Right atrium auricular region (tissue), 2 donors: ENCODE results near the gene GABBR2. TPM values are rescaled to one million over a fixed set of nuclear protein-coding genes. Genes with fewer than 3 reads are reported as not detected.
A peak's percentile ranks its signal among the peaks of the same experiment; 100 is the strongest.

ENCODE experiments used
- DNase-seq: peaks from one replicate; pipeline ENCODE4 v3.0.0-alpha.2; 2019; ENCODE audit warnings: low spot score
- H3K27ac ChIP-seq, 2 donors: fragments of 200-600 bp; sonication (generic); 1 replicate in 1 of 2; 2 replicates in 1 of 2; pipeline ENCODE4 v1.5.1; 2016 to 2019
- H3K27me3 ChIP-seq, 2 donors: fragments of 200-600 bp; sonication (generic); one replicate each; pipeline versions ENCODE4 v1.5.1 to v1.6.0; 2017 to 2019
- H3K36me3 ChIP-seq: fragments of 200-600 bp; sonication (generic); one replicate; pipeline ENCODE4 v1.5.1; 2016
- H3K4me1 ChIP-seq, 2 donors: fragments of 200-600 bp; sonication (generic); one replicate each; pipeline versions ENCODE4 v1.5.1 to v1.6.0; 2017 to 2019
- H3K4me3 ChIP-seq, 2 donors: fragments of 200-600 bp; sonication (generic); 1 replicate in 1 of 2; 2 replicates in 1 of 2; pipeline ENCODE4 v1.5.1; 2017 to 2019; ENCODE audit warnings: mild to moderate bottlenecking in 1 of 2, moderate library complexity in 1 of 2
- H3K9me3 ChIP-seq, 2 donors: fragments of 200-600 bp; sonication (generic); one replicate each; pipeline ENCODE4 v1.5.1; 2019
- total RNA-seq, 2 donors: library from RNA; depleted of rRNA; stranded (reverse); fragments of >200 nt; gene quantifications; one replicate each; pipeline ENCODE4 v1.1.0, GENCODE V29; 2016
- TF ChIP-seq, protein P1 (sequence below), 2 donors: fragments of 200-600 bp; sonication (generic); IDR thresholded peaks; one replicate each; pipeline ENCODE4 v1.5.1; 2019; ENCODE audit warnings: antibody characterized with exemption in 2 of 2

Gene GABBR2
- total RNA-seq, 2 donors from 2014 or later = 0.22 TPM; not detected in 1

DNA sequence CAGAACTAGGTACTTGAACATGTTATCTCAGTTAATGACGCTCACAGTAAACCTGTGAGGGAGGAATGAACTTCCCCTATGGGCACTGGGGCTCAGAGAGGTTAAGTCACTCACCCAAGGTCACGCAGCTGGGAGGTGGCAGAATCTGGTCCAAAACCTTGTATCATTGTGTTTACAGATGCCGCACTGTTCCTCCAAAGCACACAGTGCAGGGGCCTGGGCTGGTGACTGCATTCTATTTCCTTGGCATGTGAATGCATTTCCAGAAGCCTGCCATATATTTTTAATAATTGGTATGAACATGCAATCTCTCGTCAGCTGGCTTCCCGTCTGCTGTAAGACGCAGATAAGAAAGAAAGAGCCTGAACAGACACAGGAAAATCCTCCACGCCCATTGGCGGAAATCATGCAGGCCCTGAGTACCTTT, 376.3 kb downstream of the GABBR2 start:
- no peak for DNase-seq
- Histone ChIP-seq H3K36me3 (no peaks in the 10 kb centered on the region), H3K27me3 (no peaks in the 10 kb centered on the region), H3K27ac (no peak overlapping the region), H3K9me3 (no peaks in the 10 kb centered on the region), H3K4me3 (no peak overlapping the region), H3K4me1 (no peaks in the 10 kb centered on the region)
- TF ChIP-seq, protein P1, sequence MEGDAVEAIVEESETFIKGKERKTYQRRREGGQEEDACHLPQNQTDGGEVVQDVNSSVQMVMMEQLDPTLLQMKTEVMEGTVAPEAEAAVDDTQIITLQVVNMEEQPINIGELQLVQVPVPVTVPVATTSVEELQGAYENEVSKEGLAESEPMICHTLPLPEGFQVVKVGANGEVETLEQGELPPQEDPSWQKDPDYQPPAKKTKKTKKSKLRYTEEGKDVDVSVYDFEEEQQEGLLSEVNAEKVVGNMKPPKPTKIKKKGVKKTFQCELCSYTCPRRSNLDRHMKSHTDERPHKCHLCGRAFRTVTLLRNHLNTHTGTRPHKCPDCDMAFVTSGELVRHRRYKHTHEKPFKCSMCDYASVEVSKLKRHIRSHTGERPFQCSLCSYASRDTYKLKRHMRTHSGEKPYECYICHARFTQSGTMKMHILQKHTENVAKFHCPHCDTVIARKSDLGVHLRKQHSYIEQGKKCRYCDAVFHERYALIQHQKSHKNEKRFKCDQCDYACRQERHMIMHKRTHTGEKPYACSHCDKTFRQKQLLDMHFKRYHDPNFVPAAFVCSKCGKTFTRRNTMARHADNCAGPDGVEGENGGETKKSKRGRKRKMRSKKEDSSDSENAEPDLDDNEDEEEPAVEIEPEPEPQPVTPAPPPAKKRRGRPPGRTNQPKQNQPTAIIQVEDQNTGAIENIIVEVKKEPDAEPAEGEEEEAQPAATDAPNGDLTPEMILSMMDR (IDR thresholded peaks at IDR 0.05) = no peak

DNA sequence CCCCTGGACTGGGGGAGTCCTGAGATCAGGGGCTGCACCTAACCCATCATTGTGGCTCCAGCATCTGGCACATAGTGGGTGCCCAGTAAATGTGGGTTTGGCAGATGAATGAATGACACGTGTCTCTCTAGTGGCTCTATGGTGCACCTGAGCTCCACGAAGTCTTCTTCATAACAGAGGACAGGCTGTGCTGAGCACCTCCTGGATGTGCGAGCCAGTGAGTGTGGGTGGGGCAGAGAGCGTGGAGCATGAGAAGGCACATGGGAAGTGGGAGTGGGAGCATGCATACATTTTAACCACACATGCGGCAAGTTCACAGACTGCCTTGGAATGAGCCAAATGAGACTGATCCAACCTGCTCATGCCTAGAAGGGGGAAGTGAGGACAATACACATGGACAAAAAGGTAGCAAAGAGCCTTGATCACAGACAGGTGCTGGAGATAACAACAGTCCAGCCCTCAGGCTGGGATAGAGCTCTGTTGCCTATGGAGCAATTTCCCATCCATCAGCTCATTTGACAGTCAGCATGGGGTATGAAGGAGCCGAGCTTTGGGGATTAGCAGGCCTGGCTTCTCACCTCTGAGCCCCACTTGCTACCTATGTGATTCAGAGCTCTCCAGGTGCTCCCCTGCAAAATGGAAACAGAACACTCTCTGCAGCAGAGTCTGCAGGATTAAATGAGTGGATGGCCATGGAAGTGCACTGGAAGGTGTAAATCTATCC, 377.0 kb downstream of the GABBR2 start:
- Histone ChIP-seq H3K4me3 (no peak overlapping the region), H3K27ac (no peak overlapping the region), H3K36me3 (no peaks in the 10 kb centered on the region), H3K27me3 (no peaks in the 10 kb centered on the region), H3K4me1 (no peaks in the 10 kb centered on the region), H3K9me3 (no peaks in the 10 kb centered on the region)
- no peak for DNase-seq
- TF ChIP-seq, protein P1 (IDR thresholded peaks at IDR 0.05) = no peak

DNA sequence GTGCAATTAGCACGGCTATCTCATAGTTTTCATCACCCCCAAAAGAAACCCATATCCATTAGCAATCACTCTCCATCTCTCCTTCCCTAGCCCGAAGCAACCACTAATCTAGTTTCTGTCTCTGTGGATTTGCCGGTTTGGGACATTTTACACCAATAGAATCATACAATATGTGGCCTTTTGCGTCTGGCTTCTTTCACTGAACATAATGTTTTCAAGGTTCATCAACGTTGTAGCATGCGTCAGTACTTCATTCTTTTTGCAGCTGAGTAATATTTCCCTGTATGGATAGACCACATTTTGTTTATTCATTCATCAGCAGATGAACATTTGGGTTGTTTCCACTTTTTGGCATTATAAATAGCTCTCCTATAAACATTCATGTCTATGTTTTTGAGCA, 377.9 kb downstream of the GABBR2 start:
- Histone ChIP-seq H3K27me3 (no peaks in the 10 kb centered on the region), H3K36me3 (no peaks in the 10 kb centered on the region), H3K4me1 (no peaks in the 10 kb centered on the region), H3K4me3 (no peak overlapping the region), H3K9me3 (no peaks in the 10 kb centered on the region), H3K27ac (no peak overlapping the region)
- no peak for DNase-seq
- TF ChIP-seq, protein P1 (IDR thresholded peaks at IDR 0.05) = no peak

DNA sequence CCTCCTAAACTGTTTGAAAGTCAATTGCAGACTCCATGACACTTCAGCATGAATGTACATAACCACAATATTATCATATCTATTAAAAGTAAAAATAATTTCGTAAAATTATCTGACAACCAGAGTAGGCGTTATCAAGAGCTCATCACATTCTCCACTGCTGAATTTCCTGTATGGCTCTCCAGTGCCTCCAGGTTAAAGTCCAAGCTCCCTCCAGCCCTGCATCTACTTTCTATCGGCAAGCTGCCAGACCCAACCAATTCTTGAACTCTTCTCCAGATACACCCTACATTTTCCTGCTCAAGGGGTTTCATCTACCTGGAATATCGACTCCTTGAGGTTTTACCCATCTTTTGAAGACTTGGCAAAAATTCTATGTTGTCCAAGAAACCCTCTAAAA, 378.8 kb downstream of the GABBR2 start:
- Histone ChIP-seq H3K4me3 (no peak overlapping the region), H3K27me3 (no peaks in the 10 kb centered on the region), H3K4me1 (no peaks in the 10 kb centered on the region), H3K36me3 (no peaks in the 10 kb centered on the region), H3K9me3 (no peaks in the 10 kb centered on the region), H3K27ac (no peak overlapping the region)
- TF ChIP-seq, protein P1 (IDR thresholded peaks at IDR 0.05) = no peak
- DNase-seq = no peak

DNA sequence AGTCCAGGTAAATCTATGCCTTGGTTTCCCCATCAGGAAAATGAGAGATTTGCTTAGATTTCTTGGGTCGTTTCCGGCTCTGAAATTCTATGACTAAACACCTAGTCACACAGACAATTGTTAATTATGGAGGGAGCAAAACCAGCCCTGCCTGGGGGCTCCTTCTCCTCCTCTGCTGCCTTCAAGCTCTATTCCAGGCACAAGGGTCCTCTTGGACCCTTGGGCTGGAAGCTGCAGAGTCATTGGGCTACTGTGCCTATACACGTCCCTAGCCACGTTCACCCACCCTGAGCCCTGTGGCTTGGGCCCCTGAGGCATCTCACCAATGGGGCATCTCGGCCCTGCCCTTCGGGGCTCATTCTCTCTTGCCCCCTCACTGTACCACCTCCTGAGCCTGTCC, 379.5 kb downstream of the GABBR2 start:
- Histone ChIP-seq H3K27ac (no peak overlapping the region), H3K27me3 (no peaks in the 10 kb centered on the region), H3K4me1 (no peaks in the 10 kb centered on the region), H3K36me3 (no peaks in the 10 kb centered on the region), H3K9me3 (no peaks in the 10 kb centered on the region), H3K4me3 (no peak overlapping the region)
- DNase-seq = no peak
- TF ChIP-seq, protein P1 (IDR thresholded peaks at IDR 0.05) = no peak

DNA sequence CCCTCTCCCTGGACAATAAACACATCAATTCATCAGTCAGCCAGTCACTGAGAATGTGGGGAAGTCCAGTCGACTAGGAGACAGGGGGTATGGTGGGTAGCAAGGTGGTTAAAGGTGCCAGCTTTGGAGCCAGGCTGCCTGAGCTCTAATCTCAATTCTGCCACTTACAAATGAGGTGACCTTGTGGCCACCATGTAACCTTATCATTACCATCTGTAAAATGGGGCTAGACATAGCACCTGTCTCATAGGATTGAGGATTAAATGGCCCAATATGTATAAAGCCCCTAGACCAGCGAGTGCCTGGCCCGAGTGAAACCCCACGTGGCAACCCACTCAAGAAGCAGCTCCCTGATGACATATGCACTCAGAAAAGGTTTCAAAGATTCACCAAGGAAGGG, 380.0 kb downstream of the GABBR2 start:
- Histone ChIP-seq H3K4me1 (no peaks in the 10 kb centered on the region), H3K27me3 (no peaks in the 10 kb centered on the region), H3K4me3 (no peak overlapping the region), H3K9me3 (no peaks in the 10 kb centered on the region), H3K36me3 (no peaks in the 10 kb centered on the region), H3K27ac (no peak overlapping the region)
- DNase-seq = peak; percentile 13
- TF ChIP-seq, protein P1 (IDR thresholded peaks at IDR 0.05) = no peak
